GM20000 (cell line): ENCODE data around the gene ZNF416.

ENCODE experiments used
- DNase-seq: peaks from one replicate; pipeline ENCODE4 v3.0.0; 2012; ENCODE audit warnings: low spot score
- CTCF ChIP-seq: IDR thresholded peaks from 2 replicates; pipeline ENCODE4 v1.5.1; 2012; ENCODE audit warnings: mild to moderate bottlenecking, control low read depth; ENCODE audit errors: extremely low read depth, missing control alignments

ZNF416 gene

GRCh38 chr19:57606931-57607330, 28.2 kb upstream of the ZNF416 start:
- no peak for TF ChIP-seq CTCF
- DNase-seq = no peak

GRCh38 chr19:57599761-57600383, 21.2 kb upstream of the ZNF416 start, which contains the start of gene ZNF530:
ZNF530 (plus strand) TSS chr19:57599885; CDS start chr19:57604346, 4,461 bp downstream.
- DNase-seq = peak; percentile 93
- no peak for TF ChIP-seq CTCF

GRCh38 chr19:57599377-57599760, 20.7 kb upstream of the ZNF416 start:
- no peak for TF ChIP-seq CTCF
- DNase-seq = no peak

- TF ChIP-seq CTCF = no peak
- no peak for DNase-seq
Measured at GRCh38 chr19:57587529-57587928, 8.8 kb upstream of the ZNF416 start.

GRCh38 chr19:57583521-57584416, 5.1 kb upstream of the ZNF416 start, which contains the start of gene ZIK1:
ZIK1 (plus strand) TSS chr19:57584145; CDS start chr19:57584357, 212 bp downstream.
- peak; percentile 95 for DNase-seq
- TF ChIP-seq CTCF = no peak

GRCh38 chr19:57583104-57583520, 4.4 kb upstream of the ZNF416 start:
- DNase-seq = no peak
- no peak for TF ChIP-seq CTCF

GRCh38 chr19:57576661-57577060, 2.0 kb downstream of the ZNF416 start:
- TF ChIP-seq CTCF = no peak
- DNase-seq = no peak
